WTC11 (cell line): ENCODE data around the gene CAPN13. TPM values are rescaled to one million over a fixed set of nuclear protein-coding genes. Genes with fewer than 3 reads are reported as not detected.

Source experiments
- ATAC-seq: fragments of 200-7000 bp; cut with Tn5 transposase; 2 replicates; pipeline ENCODE4 v1.10.0; 2021; ENCODE audit warnings: mild to moderate bottlenecking, moderate library complexity
- CTCF ChIA-PET: fragments of 300-600 bp; sonication (Branson Sonifier 250); formaldehyde crosslinking; loops from one replicate; lab custom pipeline; 2021; ENCODE audit warnings: antibody characterized with exemption; lab: Charles Lee
- POLR2A ChIA-PET: fragments of 350-600 bp; sonication (Branson Sonifier 250); formaldehyde crosslinking; loops from one replicate; lab custom pipeline; 2021; ENCODE audit warnings: antibody characterized with exemption; lab: Charles Lee
- DNase-seq: peaks from one replicate; pipeline ENCODE4 v3.0.0; 2021; ENCODE audit warnings: low spot score
- H3K27ac Mint-ChIP-seq: 2 replicates; pipeline ENCODE4 v1.8.0; 2021; ENCODE audit warnings: mixed read lengths
- H3K27me3 Mint-ChIP-seq: 2 replicates; pipeline ENCODE4 v1.8.0; 2021; ENCODE audit warnings: low read depth, mild to moderate bottlenecking, moderate library complexity, mixed read lengths
- H3K36me3 Mint-ChIP-seq: 2 replicates; pipeline ENCODE4 v1.8.0; 2021; ENCODE audit warnings: mixed read lengths
- H3K4me1 Mint-ChIP-seq: 2 replicates; pipeline ENCODE4 v1.8.0; 2022; ENCODE audit warnings: mixed read lengths
- H3K4me3 Mint-ChIP-seq: 2 replicates; pipeline ENCODE4 v1.8.0; 2021; ENCODE audit warnings: mild to moderate bottlenecking, moderate library complexity, mixed read lengths
- H3K9me3 Mint-ChIP-seq: 2 replicates; pipeline ENCODE4 v1.8.0; 2021; ENCODE audit warnings: mixed read lengths
- AR ChIP-seq: fragments of 250-450 bp; sonication (Bioruptor Pico); IDR thresholded peaks from 2 replicates; pipeline ENCODE4 v1.9.0; 2021; ENCODE audit warnings: mild to moderate bottlenecking
- CBFB ChIP-seq: sonication (generic); formaldehyde crosslinking; IDR thresholded peaks from 2 replicates; pipeline ENCODE4 v1.8.1; 2022; ENCODE audit warnings: mild to moderate bottlenecking, low read depth, missing genetic modification reagents
- CREB1 ChIP-seq: sonication (generic); formaldehyde crosslinking; IDR thresholded peaks from 2 replicates; pipeline ENCODE4 v1.8.0; 2023; ENCODE audit warnings: mild to moderate bottlenecking, missing genetic modification reagents
- FOXJ3 ChIP-seq: sonication (generic); formaldehyde crosslinking; IDR thresholded peaks from 2 replicates; pipeline ENCODE4 v1.9.0; 2021; ENCODE audit warnings: missing genetic modification reagents, mild to moderate bottlenecking, borderline replicate concordance
- FOXK1 ChIP-seq: sonication (generic); formaldehyde crosslinking; IDR thresholded peaks from 2 replicates; pipeline ENCODE4 v1.8.0; 2022; ENCODE audit warnings: mild to moderate bottlenecking, moderate library complexity, missing genetic modification reagents
- GRHL2 ChIP-seq: fragments of 250-450 bp; sonication (Bioruptor Pico); IDR thresholded peaks from 2 replicates; pipeline ENCODE4 v1.8.0; 2022; ENCODE audit warnings: mild to moderate bottlenecking, moderate library complexity; ENCODE audit not compliant: insufficient replicate concordance, severe bottlenecking
- HMGA2 ChIP-seq: fragments of 250-450 bp; sonication (Bioruptor Pico); IDR thresholded peaks from 2 replicates; pipeline ENCODE4 v1.4.0; 2021; ENCODE audit warnings: mild to moderate bottlenecking, moderate library complexity
- IRF2 ChIP-seq: sonication (generic); formaldehyde crosslinking; IDR thresholded peaks from 2 replicates; pipeline ENCODE4 v1.8.0; 2022; ENCODE audit warnings: low read depth, missing genetic modification reagents, borderline replicate concordance
- RELA ChIP-seq: sonication (generic); formaldehyde crosslinking; IDR thresholded peaks from 2 replicates; pipeline ENCODE4 v1.8.1; 2022; ENCODE audit warnings: missing genetic modification reagents, mild to moderate bottlenecking, borderline replicate concordance
- SMAD3 ChIP-seq: sonication (generic); formaldehyde crosslinking; IDR thresholded peaks from 2 replicates; pipeline ENCODE4 v1.8.0; 2022; ENCODE audit warnings: missing genetic modification reagents, mild to moderate bottlenecking, borderline replicate concordance
- TEAD1 ChIP-seq: sonication (generic); formaldehyde crosslinking; IDR thresholded peaks from 2 replicates; pipeline ENCODE4 v1.8.0; 2022; ENCODE audit warnings: mild to moderate bottlenecking, missing genetic modification reagents
- TEAD4 ChIP-seq: sonication (generic); formaldehyde crosslinking; IDR thresholded peaks from 2 replicates; pipeline ENCODE4 v1.8.0; 2022; ENCODE audit warnings: mild to moderate bottlenecking, missing genetic modification reagents
- ZMAT4 ChIP-seq: fragments of 250-450 bp; sonication (Bioruptor Pico); IDR thresholded peaks from 2 replicates; pipeline ENCODE4 v1.9.0; 2021; ENCODE audit warnings: mild to moderate bottlenecking
- ZNF121 ChIP-seq: sonication (generic); formaldehyde crosslinking; IDR thresholded peaks from 2 replicates; pipeline ENCODE4 v1.8.0; 2023; ENCODE audit warnings: missing genetic modification reagents
- ZNF396 ChIP-seq: fragments of 250-450 bp; sonication (Bioruptor Pico); IDR thresholded peaks from 2 replicates; pipeline ENCODE4 v1.8.0; 2021; ENCODE audit warnings: mild to moderate bottlenecking, moderate library complexity, borderline replicate concordance
- total RNA-seq: library from RNA; stranded (reverse); gene quantifications from 3 replicates; pipeline ENCODE4 v1.2.3, GENCODE V29; 2021
- TF ChIP-seq, protein P1 (sequence below): fragments of 250-450 bp; sonication (Bioruptor Pico); IDR thresholded peaks from 2 replicates; pipeline ENCODE4 v1.9.0; 2021; ENCODE audit warnings: moderate library complexity, mild to moderate bottlenecking, inconsistent platforms, borderline replicate concordance
- TF ChIP-seq, protein P2 (sequence below): fragments of 200-600 bp; IDR thresholded peaks from 2 replicates; pipeline ENCODE4 v1.8.0; 2022; ENCODE audit warnings: antibody characterized with exemption
- TF ChIP-seq, protein P3 (sequence below): sonication (generic); formaldehyde crosslinking; IDR thresholded peaks from 2 replicates; pipeline ENCODE4 v1.8.0; 2022; ENCODE audit warnings: mild to moderate bottlenecking, missing genetic modification reagents
- TF ChIP-seq, protein P4 (sequence below): sonication (generic); formaldehyde crosslinking; IDR thresholded peaks from 2 replicates; pipeline ENCODE4 v1.8.0; 2023; ENCODE audit warnings: missing genetic modification reagents
- TF ChIP-seq, protein P5 (sequence below): sonication (generic); formaldehyde crosslinking; conservative IDR thresholded peaks from 2 replicates; pipeline ENCODE4 v1.8.1; 2022; ENCODE audit warnings: mild to moderate bottlenecking, missing genetic modification reagents
- TF ChIP-seq, protein P6 (sequence below): sonication (generic); formaldehyde crosslinking; IDR thresholded peaks from 2 replicates; pipeline ENCODE4 v1.8.1; 2023; ENCODE audit warnings: mild to moderate bottlenecking, missing genetic modification reagents, moderate library complexity

The CAPN13 gene
- total RNA-seq, 1 experiment from 2014 or later = 1.7 TPM

- H3K4me1 Mint-ChIP-seq = no peaks in the 10 kb centered on the region
- POLR2A ChIA-PET = interaction anchor here (1.3 kb wide), 1 partner anchor 11 kb away, joined by 3 read pairs; no protein-coding TSS in a partner anchor
- no peak overlapping the region for H3K27ac Mint-ChIP-seq
- peaks cover 18% of the 10 kb centered on the region for H3K36me3 Mint-ChIP-seq
- no peak for ATAC-seq
- H3K27me3 Mint-ChIP-seq = no peaks in the 10 kb centered on the region
- DNase-seq = no peak
- no peak overlapping the region for H3K4me3 Mint-ChIP-seq
- TF ChIP-seq ZNF396 (CRISPR knock-in tag) = no peak
- no peak for TF ChIP-seq FOXK1 (CRISPR knock-in tag)
- TF ChIP-seq RELA (CRISPR knock-in tag) = no peak
- TF ChIP-seq AR (CRISPR knock-in tag) = no peak
- TF ChIP-seq, protein P1, sequence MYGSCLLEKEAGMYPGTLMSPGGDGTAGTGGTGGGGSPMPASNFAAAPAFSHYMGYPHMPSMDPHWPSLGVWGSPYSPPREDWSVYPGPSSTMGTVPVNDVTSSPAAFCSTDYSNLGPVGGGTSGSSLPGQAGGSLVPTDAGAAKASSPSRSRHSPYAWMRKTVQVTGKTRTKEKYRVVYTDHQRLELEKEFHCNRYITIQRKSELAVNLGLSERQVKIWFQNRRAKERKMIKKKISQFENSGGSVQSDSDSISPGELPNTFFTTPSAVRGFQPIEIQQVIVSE (CRISPR knock-in tag) = no peak
- no peak for TF ChIP-seq TEAD4 (CRISPR knock-in tag)
- CTCF ChIA-PET = interaction anchor here (0.6 to 7.9 kb wide), 5 partner anchors 17 to 530 kb away, joined by 3 to 55 read pairs (median 3); no protein-coding TSS in a partner anchor
- H3K9me3 Mint-ChIP-seq = peaks cover 32% of the 10 kb centered on the region
Measured at GRCh38 chr2:30694286-30695055, 112.8 kb downstream of the CAPN13 start.

GRCh38 chr2:30693821-30694281, 113.4 kb downstream of the CAPN13 start:
- ATAC-seq (no peak), DNase-seq (no peak)
- no peaks in the 10 kb centered on the region for H3K27me3 Mint-ChIP-seq
- TF ChIP-seq HMGA2 (CRISPR knock-in tag) = no peak
- ChIA-PET POLR2A (interaction anchor here (1.3 kb wide), 1 partner anchor 11 kb away, joined by 3 read pairs; no protein-coding TSS in a partner anchor), CTCF (interaction anchor here (0.6 to 7.9 kb wide), 7 partner anchors 16 to 529 kb away, joined by 3 to 55 read pairs (median 3); no protein-coding TSS in a partner anchor)
- peaks cover 28% of the 10 kb centered on the region for H3K9me3 Mint-ChIP-seq
- H3K4me3 Mint-ChIP-seq = no peak overlapping the region
- no peak overlapping the region for H3K27ac Mint-ChIP-seq
- peaks cover 15% of the 10 kb centered on the region for H3K36me3 Mint-ChIP-seq
- peaks cover 3% of the 10 kb centered on the region; the same call in 1 of the 2 replicates for H3K4me1 Mint-ChIP-seq

GRCh38 chr2:30692829-30693275, 114.4 kb downstream of the CAPN13 start:
- Mint-ChIP-seq H3K4me1 (peaks cover 10% of the 10 kb centered on the region), H3K9me3 (peaks cover 20% of the 10 kb centered on the region), H3K27ac (no peak overlapping the region), H3K4me3 (no peak overlapping the region), H3K36me3 (peaks cover 6% of the 10 kb centered on the region), H3K27me3 (no peaks in the 10 kb centered on the region)
- DNase-seq (no peak), ATAC-seq (no peak)
- CTCF ChIA-PET = interaction anchor here (1.2 to 7.9 kb wide), 3 partner anchors 19 to 528 kb away, joined by 4 to 55 read pairs (median 12); no protein-coding TSS in a partner anchor
- POLR2A ChIA-PET = interaction anchor here (1.3 kb wide), 1 partner anchor 12 kb away, joined by 3 read pairs; no protein-coding TSS in a partner anchor
- TF ChIP-seq SMAD3 (CRISPR knock-in tag) = no peak
- TF ChIP-seq CBFB (CRISPR knock-in tag) = no peak
- TF ChIP-seq IRF2 (CRISPR knock-in tag) = no peak
- TF ChIP-seq FOXJ3 (CRISPR knock-in tag) = no peak
- TF ChIP-seq TEAD1 (CRISPR knock-in tag) = no peak
- no peak for TF ChIP-seq ZNF121
- no peak for TF ChIP-seq CREB1
- no peak for TF ChIP-seq GRHL2 (CRISPR knock-in tag)
- TF ChIP-seq, protein P2, sequence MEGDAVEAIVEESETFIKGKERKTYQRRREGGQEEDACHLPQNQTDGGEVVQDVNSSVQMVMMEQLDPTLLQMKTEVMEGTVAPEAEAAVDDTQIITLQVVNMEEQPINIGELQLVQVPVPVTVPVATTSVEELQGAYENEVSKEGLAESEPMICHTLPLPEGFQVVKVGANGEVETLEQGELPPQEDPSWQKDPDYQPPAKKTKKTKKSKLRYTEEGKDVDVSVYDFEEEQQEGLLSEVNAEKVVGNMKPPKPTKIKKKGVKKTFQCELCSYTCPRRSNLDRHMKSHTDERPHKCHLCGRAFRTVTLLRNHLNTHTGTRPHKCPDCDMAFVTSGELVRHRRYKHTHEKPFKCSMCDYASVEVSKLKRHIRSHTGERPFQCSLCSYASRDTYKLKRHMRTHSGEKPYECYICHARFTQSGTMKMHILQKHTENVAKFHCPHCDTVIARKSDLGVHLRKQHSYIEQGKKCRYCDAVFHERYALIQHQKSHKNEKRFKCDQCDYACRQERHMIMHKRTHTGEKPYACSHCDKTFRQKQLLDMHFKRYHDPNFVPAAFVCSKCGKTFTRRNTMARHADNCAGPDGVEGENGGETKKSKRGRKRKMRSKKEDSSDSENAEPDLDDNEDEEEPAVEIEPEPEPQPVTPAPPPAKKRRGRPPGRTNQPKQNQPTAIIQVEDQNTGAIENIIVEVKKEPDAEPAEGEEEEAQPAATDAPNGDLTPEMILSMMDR = no peak
- TF ChIP-seq, protein P3, sequence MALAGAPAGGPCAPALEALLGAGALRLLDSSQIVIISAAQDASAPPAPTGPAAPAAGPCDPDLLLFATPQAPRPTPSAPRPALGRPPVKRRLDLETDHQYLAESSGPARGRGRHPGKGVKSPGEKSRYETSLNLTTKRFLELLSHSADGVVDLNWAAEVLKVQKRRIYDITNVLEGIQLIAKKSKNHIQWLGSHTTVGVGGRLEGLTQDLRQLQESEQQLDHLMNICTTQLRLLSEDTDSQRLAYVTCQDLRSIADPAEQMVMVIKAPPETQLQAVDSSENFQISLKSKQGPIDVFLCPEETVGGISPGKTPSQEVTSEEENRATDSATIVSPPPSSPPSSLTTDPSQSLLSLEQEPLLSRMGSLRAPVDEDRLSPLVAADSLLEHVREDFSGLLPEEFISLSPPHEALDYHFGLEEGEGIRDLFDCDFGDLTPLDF = no peak
- no peak for TF ChIP-seq ZMAT4 (CRISPR knock-in tag)
- TF ChIP-seq, protein P4, sequence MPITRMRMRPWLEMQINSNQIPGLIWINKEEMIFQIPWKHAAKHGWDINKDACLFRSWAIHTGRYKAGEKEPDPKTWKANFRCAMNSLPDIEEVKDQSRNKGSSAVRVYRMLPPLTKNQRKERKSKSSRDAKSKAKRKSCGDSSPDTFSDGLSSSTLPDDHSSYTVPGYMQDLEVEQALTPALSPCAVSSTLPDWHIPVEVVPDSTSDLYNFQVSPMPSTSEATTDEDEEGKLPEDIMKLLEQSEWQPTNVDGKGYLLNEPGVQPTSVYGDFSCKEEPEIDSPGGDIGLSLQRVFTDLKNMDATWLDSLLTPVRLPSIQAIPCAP (CRISPR knock-in tag) = no peak
- TF ChIP-seq, protein P5, sequence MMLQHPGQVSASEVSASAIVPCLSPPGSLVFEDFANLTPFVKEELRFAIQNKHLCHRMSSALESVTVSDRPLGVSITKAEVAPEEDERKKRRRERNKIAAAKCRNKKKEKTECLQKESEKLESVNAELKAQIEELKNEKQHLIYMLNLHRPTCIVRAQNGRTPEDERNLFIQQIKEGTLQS (CRISPR knock-in tag) = no peak
- TF ChIP-seq, protein P6, sequence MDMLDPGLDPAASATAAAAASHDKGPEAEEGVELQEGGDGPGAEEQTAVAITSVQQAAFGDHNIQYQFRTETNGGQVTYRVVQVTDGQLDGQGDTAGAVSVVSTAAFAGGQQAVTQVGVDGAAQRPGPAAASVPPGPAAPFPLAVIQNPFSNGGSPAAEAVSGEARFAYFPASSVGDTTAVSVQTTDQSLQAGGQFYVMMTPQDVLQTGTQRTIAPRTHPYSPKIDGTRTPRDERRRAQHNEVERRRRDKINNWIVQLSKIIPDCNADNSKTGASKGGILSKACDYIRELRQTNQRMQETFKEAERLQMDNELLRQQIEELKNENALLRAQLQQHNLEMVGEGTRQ (CRISPR knock-in tag) = no peak
